Measurements from ENCODE around the gene HIRIP3. TPM values are rescaled to one million over a fixed set of nuclear protein-coding genes. Genes with fewer than 3 reads are reported as not detected.
A peak's percentile ranks its signal among the peaks of the same experiment; 100 is the strongest.

The HIRIP3 gene
- polyA plus RNA-seq, 1 donor (not counting 4 experiments of a cell fraction or from before 2014, with no cell fraction given) = 4.1 TPM

DNA sequence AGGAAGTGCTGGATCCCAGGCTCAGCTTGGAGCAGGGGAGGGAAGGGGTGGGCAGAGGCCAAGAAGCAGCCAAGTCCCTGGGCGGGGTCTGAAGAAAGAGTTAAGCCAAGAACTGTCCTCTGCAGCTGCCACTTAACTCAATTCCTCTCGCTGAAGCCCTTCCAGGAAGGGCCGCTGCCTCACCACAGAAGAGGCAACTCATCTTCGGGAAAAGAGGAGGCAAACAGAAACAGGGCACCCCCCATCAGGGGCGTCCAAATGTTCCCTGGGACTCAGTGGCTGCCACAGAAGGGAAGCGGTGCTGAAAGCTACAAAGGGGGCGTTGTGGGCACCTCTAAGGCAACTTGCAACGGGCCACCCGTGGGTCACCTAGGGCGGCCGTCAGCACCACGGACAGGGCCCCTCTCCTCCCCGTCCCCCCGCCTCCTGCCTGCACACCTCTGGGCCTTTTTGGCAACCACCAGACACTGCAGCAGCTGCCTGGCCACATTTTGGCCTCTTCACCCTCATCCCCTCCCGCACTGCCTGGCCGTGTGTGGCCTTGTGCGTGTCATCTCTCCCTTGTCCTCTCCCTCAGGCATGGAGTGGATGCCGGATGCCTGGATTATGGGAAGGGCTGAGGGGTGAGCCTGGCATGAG, 33.1 kb upstream of the HIRIP3 start:
- H2AFZ ChIP-seq (ENCODE audit: control insufficient read depth, low read length) = no peak overlapping the region
- TF ChIP-seq, protein P1, sequence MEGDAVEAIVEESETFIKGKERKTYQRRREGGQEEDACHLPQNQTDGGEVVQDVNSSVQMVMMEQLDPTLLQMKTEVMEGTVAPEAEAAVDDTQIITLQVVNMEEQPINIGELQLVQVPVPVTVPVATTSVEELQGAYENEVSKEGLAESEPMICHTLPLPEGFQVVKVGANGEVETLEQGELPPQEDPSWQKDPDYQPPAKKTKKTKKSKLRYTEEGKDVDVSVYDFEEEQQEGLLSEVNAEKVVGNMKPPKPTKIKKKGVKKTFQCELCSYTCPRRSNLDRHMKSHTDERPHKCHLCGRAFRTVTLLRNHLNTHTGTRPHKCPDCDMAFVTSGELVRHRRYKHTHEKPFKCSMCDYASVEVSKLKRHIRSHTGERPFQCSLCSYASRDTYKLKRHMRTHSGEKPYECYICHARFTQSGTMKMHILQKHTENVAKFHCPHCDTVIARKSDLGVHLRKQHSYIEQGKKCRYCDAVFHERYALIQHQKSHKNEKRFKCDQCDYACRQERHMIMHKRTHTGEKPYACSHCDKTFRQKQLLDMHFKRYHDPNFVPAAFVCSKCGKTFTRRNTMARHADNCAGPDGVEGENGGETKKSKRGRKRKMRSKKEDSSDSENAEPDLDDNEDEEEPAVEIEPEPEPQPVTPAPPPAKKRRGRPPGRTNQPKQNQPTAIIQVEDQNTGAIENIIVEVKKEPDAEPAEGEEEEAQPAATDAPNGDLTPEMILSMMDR (optimal IDR thresholded peaks at IDR 0.05 in 1 of 3, IDR thresholded peaks at IDR 0.05 in 1 of 3, conservative IDR thresholded peaks at IDR 0.05 in 1 of 3; ENCODE audit: extremely low read depth in 1 of 3, insufficient read depth in 2 of 3, low read length in 3 of 3) = no peak
- no peak for TF ChIP-seq EZH2 (IDR thresholded peaks at IDR 0.05; ENCODE audit: low read length)
- no peak for FAIRE-seq
- H3K4me2 ChIP-seq (ENCODE audit: control insufficient read depth, extremely low read depth, insufficient read depth, low read depth, low read length) = no peak overlapping the region
- no peaks in the 10 kb centered on the region for H4K20me1 ChIP-seq (ENCODE audit: control insufficient read depth, extremely low read depth, insufficient read depth, low read length)
- H3K9me3 ChIP-seq (ENCODE audit: control insufficient read depth, low read depth, low read length) = no peaks in the 10 kb centered on the region
- no peaks in the 10 kb centered on the region for H3K79me2 ChIP-seq (ENCODE audit: control insufficient read depth, insufficient read depth, low read length)
- no peak overlapping the region for H3K27ac ChIP-seq (ENCODE audit: control insufficient read depth, insufficient read depth, low read length)
- H3K9ac ChIP-seq (ENCODE audit: control insufficient read depth, extremely low read depth, insufficient read depth, low read length) = no peak overlapping the region
- H3K36me3 ChIP-seq (ENCODE audit: control insufficient read depth in 2 of 2, extremely low read depth in 1 of 2, insufficient read depth in 2 of 2, low read length in 2 of 2) = no peaks in the 10 kb centered on the region
- H3K4me3 ChIP-seq (ENCODE audit: control insufficient read depth in 2 of 3, extremely low read depth in 1 of 3, insufficient read depth in 2 of 3, low read depth in 1 of 3, low read length in 3 of 3) = no peak overlapping the region
- dilution Hi-C loops (cut with MboI; ENCODE audit: extremely low pct_ligation_motif_present, low sequenced_read_pairs) = no loop called here
- no peaks in the 10 kb centered on the region for H3K9me1 ChIP-seq (ENCODE audit: control insufficient read depth, extremely low read depth, insufficient read depth, low read length)
- no peak for DNase-seq (ENCODE audit: low read depth, low spot score)
- peaks cover 41% of the 10 kb centered on the region for H3K27me3 ChIP-seq (ENCODE audit: control insufficient read depth, extremely low read depth, insufficient read depth, low read length)
- H3K4me1 ChIP-seq (ENCODE audit: control insufficient read depth, extremely low read depth, insufficient read depth, low read length) = no peaks in the 10 kb centered on the region

- no peaks in the 10 kb centered on the region for H3K36me3 ChIP-seq (ENCODE audit: control insufficient read depth in 2 of 2, extremely low read depth in 1 of 2, insufficient read depth in 2 of 2, low read length in 2 of 2)
- no peaks in the 10 kb centered on the region for H3K79me2 ChIP-seq (ENCODE audit: control insufficient read depth, insufficient read depth, low read length)
- no peaks in the 10 kb centered on the region for H3K4me1 ChIP-seq (ENCODE audit: control insufficient read depth, extremely low read depth, insufficient read depth, low read length)
- dilution Hi-C loops (cut with MboI; ENCODE audit: extremely low pct_ligation_motif_present, low sequenced_read_pairs) = no loop called here
- peaks cover 38% of the 10 kb centered on the region for H3K27me3 ChIP-seq (ENCODE audit: control insufficient read depth, extremely low read depth, insufficient read depth, low read length)
- peak; percentile 1 for TF ChIP-seq EZH2 (IDR thresholded peaks at IDR 0.05; ENCODE audit: low read length)
- TF ChIP-seq, protein P1 (optimal IDR thresholded peaks at IDR 0.05 in 1 of 3, IDR thresholded peaks at IDR 0.05 in 1 of 3, conservative IDR thresholded peaks at IDR 0.05 in 1 of 3; ENCODE audit: extremely low read depth in 1 of 3, insufficient read depth in 2 of 3, low read length in 3 of 3) = no peak
- no peaks in the 10 kb centered on the region for H4K20me1 ChIP-seq (ENCODE audit: control insufficient read depth, extremely low read depth, insufficient read depth, low read length)
- no peak overlapping the region for H3K4me2 ChIP-seq (ENCODE audit: control insufficient read depth, extremely low read depth, insufficient read depth, low read depth, low read length)
- no peak overlapping the region for H3K9ac ChIP-seq (ENCODE audit: control insufficient read depth, extremely low read depth, insufficient read depth, low read length)
- no peak for FAIRE-seq
- H3K9me3 ChIP-seq (ENCODE audit: control insufficient read depth, low read depth, low read length) = no peaks in the 10 kb centered on the region
- no peak for DNase-seq (ENCODE audit: low read depth, low spot score)
- H3K9me1 ChIP-seq (ENCODE audit: control insufficient read depth, extremely low read depth, insufficient read depth, low read length) = no peaks in the 10 kb centered on the region
- H3K4me3 ChIP-seq (ENCODE audit: control insufficient read depth in 2 of 3, extremely low read depth in 1 of 3, insufficient read depth in 2 of 3, low read depth in 1 of 3, low read length in 3 of 3) = no peak overlapping the region
- H2AFZ ChIP-seq (ENCODE audit: control insufficient read depth, low read length) = no peak overlapping the region
- H3K27ac ChIP-seq (ENCODE audit: control insufficient read depth, insufficient read depth, low read length) = no peak overlapping the region
Measured at GRCh38 chr16:30027588-30028437, 32.4 kb upstream of the HIRIP3 start.
